NCI-H2081 (cell line): ENCODE results near the gene KDM4F.

ENCODE experiments used
- DNase-seq, 2 experiments: peaks; one replicate each; lab custom pipeline; 2025; lab: John Stamatoyannopoulos, UW

The KDM4F gene

GRCh38 chr11:95091663-95092180, 42.5 kb downstream of the KDM4F start:
- DNase-seq = no peak

DNA sequence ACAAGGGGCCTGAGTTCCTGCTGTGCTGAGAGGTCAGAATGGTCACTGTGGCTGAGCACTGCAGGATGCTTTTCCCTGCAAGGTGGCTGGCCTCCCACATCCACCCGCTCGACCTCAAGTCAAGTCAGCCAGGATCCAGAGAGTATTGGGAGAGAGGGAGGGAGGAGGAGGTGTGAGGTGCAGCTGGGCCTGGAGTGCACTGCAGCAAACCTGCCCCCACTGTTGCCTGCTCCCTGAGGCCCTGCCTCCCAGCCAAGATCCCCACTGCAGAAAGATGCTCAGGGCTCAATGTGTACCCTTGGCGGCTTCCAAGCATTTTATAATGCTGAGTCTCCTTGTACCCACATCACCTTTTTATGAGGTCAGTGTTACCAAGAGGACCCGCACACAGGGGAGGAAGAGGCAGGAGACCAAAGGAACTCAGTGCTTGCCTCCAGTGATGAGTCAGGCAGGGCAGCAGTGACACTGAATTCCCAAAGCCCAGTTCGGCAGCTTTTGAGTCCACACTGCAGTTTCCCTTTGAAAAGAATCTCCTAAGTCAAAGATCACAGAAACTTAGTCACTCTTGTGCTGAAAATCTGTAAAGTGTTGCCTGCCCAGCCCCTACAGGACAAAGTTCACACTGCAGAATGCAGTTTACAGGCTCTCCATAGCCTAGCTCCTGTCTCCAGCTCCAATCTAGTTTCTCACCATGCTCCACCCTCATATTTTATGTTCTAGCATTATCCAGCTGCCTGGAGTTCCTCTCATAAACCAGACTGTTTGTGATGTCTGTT, 43.5 kb downstream of the KDM4F start:
- DNase-seq = no peak

GRCh38 chr11:95093548-95093947, 44.3 kb downstream of the KDM4F start:
- peak in 1 of 2 experiments; percentile 16 for DNase-seq

DNA sequence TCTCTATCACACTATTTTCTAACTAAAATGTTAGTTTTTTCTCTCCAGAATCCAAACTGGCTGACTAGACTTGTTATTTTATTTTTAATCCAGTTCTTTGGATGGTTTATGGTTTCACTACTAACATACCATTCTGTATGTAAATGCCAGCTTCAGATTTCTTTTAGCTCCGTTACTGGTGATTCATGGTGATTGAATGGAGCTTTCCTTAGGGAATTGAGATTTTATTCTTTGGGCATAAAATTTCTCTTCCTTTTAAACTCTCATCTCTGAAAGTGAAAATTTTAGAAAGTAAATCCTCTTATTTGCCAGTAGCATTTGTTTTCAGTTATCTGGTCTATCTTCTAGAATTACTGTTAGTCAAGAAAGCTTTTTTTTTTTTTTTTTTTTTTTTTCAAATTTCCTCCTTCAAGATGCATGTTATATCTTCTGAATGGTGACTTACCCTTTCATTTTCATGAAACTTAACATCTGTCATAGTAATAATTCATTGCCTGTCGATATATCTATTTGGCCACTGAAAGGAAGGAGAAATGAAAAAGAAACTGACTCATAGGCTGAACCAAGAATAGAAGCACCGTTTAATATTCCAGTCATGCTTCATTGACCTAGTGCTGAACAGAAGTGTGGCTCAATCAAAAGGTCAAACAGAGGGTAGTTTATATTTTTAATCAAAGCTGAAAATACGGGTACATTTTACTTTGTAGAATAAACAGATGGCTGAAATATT, 46.8 kb downstream of the KDM4F start:
- no peak for DNase-seq

DNA sequence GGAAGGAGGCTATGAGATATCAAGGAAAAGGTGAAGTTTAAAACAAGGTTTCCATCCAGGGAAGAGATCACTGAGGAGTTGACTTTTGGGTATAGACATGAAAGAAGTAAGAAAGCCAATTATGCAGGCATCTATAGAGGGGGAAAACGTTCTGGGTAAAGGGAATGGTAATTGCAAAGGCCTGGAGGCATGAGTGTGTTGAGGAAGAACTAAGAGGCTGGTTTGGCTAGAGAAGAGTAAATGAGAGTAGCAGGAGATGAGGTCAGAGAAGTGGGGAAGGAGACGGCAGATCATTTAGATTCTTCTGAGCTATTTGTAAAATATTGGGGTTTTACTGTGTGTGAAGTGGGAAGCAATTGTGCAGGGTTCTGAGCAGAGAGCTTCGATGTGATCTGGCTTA, 48.0 kb downstream of the KDM4F start:
- no peak for DNase-seq

GRCh38 chr11:95098826-95099225, 49.6 kb downstream of the KDM4F start:
- DNase-seq = no peak

GRCh38 chr11:95100191-95100648, 51.0 kb downstream of the KDM4F start:
- DNase-seq = no peak
